Melanocyte of skin (primary cell): ENCODE data around the gene NXT2. TPM values are rescaled to one million over a fixed set of nuclear protein-coding genes. Genes with fewer than 3 reads are reported as not detected.

Source experiments
- total RNA-seq, 2 donors: library from RNA; depleted of rRNA; stranded (reverse); fragments of >200 nt; gene quantifications; 2 replicates each; pipeline ENCODE4 v1.2.3, GENCODE V29; 2012

Gene NXT2
- 1 to 10 TPM; 9.0 to 10.0 TPM for total RNA-seq

GRCh38 chrX:109536439-109537323 lies at the start of gene NXT2:
Gene NXT2, plus strand, starts transcription at chrX:109536844. Its CDS starts 163 bp downstream, at chrX:109537007.

Other genes with a start within 250 kb of the NXT2 start
- gene GUCY2F, start 54.8 kb upstream of the NXT2 start, total RNA-seq, result not detected
- under 1 TPM; under 0.01 to 0.33 TPM for gene KCNE5, start 88.3 kb downstream of the NXT2 start, total RNA-seq
- gene ACSL4, start 196.4 kb downstream of the NXT2 start, total RNA-seq, result 10 to 100 TPM; 58.8 to 89.6 TPM